Measurements from ENCODE around the gene MAP7D1. TPM values are rescaled to one million over a fixed set of nuclear protein-coding genes. Genes with fewer than 3 reads are reported as not detected.

MAP7D1 gene
- total and polyA plus RNA-seq, 2 donors from 2014 or later = 47.5 to 78.7 TPM

GRCh38 chr1:36176106-36176949 lies 20.4 kb downstream of the MAP7D1 start:
- Histone ChIP-seq H3K36me3 (ENCODE audit: control insufficient read depth in 2 of 3, insufficient read depth in 3 of 3, low read length in 3 of 3) (peaks cover 9 to 46% (median 39%) of the 10 kb centered on the region in 3 donors), H3K9ac (ENCODE audit: low read length in 3 of 3) (no peak overlapping the region), H3K27ac (ENCODE audit: low read depth in 2 of 2, low read length in 2 of 2) (peak overlapping the region in 1 of 2 donors; percentile 33), H3K9me3 (ENCODE audit: control insufficient read depth in 2 of 3, insufficient read depth in 1 of 3, low read length in 3 of 3) (no peaks in the 10 kb centered on the region), H3K4me1 (ENCODE audit: control insufficient read depth in 2 of 3, insufficient read depth in 2 of 3, low read depth in 1 of 3, low read length in 3 of 3) (peaks cover 0 to 6% (median 4%) of the 10 kb centered on the region in 3 donors), H3K27me3 (ENCODE audit: control insufficient read depth, insufficient read depth, low read length) (no peaks in the 10 kb centered on the region), H3K4me3 (ENCODE audit: low read length in 3 of 3) (no peak overlapping the region)
- TF ChIP-seq CTCF (IDR thresholded peaks at IDR 0.05; ENCODE audit: borderline replicate concordance, extremely low read depth, insufficient read depth) = no peak
- DNase-seq (peak in 3 of 5 donors; percentile 50 to 58 (median 52)), FAIRE-seq (no peak)
- intact Hi-C loops (cut with DNase I) = no loop called here

GRCh38 chr1:36177589-36178431 lies 21.9 kb downstream of the MAP7D1 start:
- intact Hi-C loops (cut with DNase I) = no loop called here
- H3K4me1 ChIP-seq (ENCODE audit: control insufficient read depth in 2 of 3, insufficient read depth in 2 of 3, low read depth in 1 of 3, low read length in 3 of 3) = peaks cover 0 to 6% (median 4%) of the 10 kb centered on the region in 3 donors
- no peak overlapping the region for H3K4me3 ChIP-seq (ENCODE audit: low read length in 3 of 3)
- H3K27ac ChIP-seq (ENCODE audit: low read depth in 2 of 2, low read length in 2 of 2) = no peak overlapping the region
- peak in 2 of 5 donors; percentile 34 to 61 for DNase-seq
- peaks cover 6 to 37% (median 28%) of the 10 kb centered on the region in 3 donors for H3K36me3 ChIP-seq (ENCODE audit: control insufficient read depth in 2 of 3, insufficient read depth in 3 of 3, low read length in 3 of 3)
- TF ChIP-seq CTCF (IDR thresholded peaks at IDR 0.05; ENCODE audit: borderline replicate concordance, extremely low read depth, insufficient read depth) = no peak
- no peak overlapping the region for H3K9ac ChIP-seq (ENCODE audit: low read length in 3 of 3)
- FAIRE-seq = no peak
- no peaks in the 10 kb centered on the region for H3K27me3 ChIP-seq (ENCODE audit: control insufficient read depth, insufficient read depth, low read length)
- H3K9me3 ChIP-seq (ENCODE audit: control insufficient read depth in 2 of 3, insufficient read depth in 1 of 3, low read length in 3 of 3) = no peaks in the 10 kb centered on the region

- Histone ChIP-seq H3K9me3 (ENCODE audit: control insufficient read depth in 2 of 3, insufficient read depth in 1 of 3, low read length in 3 of 3) (no peaks in the 10 kb centered on the region), H3K9ac (ENCODE audit: low read length in 3 of 3) (no peak overlapping the region), H3K36me3 (ENCODE audit: control insufficient read depth in 2 of 3, insufficient read depth in 3 of 3, low read length in 3 of 3) (peaks cover 6 to 29% (median 22%) of the 10 kb centered on the region in 3 donors), H3K27me3 (ENCODE audit: control insufficient read depth, insufficient read depth, low read length) (no peaks in the 10 kb centered on the region), H3K4me3 (ENCODE audit: low read length in 3 of 3) (no peak overlapping the region), H3K4me1 (ENCODE audit: control insufficient read depth in 2 of 3, insufficient read depth in 2 of 3, low read depth in 1 of 3, low read length in 3 of 3) (peaks cover 0 to 6% (median 4%) of the 10 kb centered on the region in 3 donors), H3K27ac (ENCODE audit: low read depth in 2 of 2, low read length in 2 of 2) (no peak overlapping the region)
- intact Hi-C loops (cut with DNase I) = no loop called here
- TF ChIP-seq CTCF (IDR thresholded peaks at IDR 0.05; ENCODE audit: borderline replicate concordance, extremely low read depth, insufficient read depth) = no peak
- DNase-seq (peak in 4 of 5 donors; percentile 43 to 87 (median 56)), FAIRE-seq (no peak)
These were observed 22.7 kb downstream of the MAP7D1 start for GRCh38 chr1:36178471-36179219.
